B cell (primary cell): ENCODE measurements around the gene YARS2. TPM values are rescaled to one million over a fixed set of nuclear protein-coding genes. Genes with fewer than 3 reads are reported as not detected.

Experiments
- ATAC-seq: fragments of 200-7000 bp; cut with Tn5 transposase; one replicate; pipeline ENCODE4 v1.10.0; 2021; ENCODE audit warnings: low read depth, mild to moderate bottlenecking, moderate number of reproducible peaks, moderate library complexity
- CTCF ChIA-PET: fragments of 350-600 bp; sonication (Branson Sonifier 250); formaldehyde crosslinking; loops from one replicate; lab custom pipeline; 2021; ENCODE audit warnings: antibody characterized with exemption, inconsistent platforms; lab: Charles Lee
- POLR2A ChIA-PET: fragments of 350-600 bp; sonication (Branson Sonifier 250); formaldehyde crosslinking; loops from one replicate; lab custom pipeline; 2021; ENCODE audit warnings: antibody characterized with exemption; lab: Charles Lee
- DNase-seq: peaks from one replicate; pipeline ENCODE4 v3.0.0; 2013
- H2AFZ ChIP-seq: 2 replicates; pipeline ENCODE4 v1.6.1; 2012; ENCODE audit warnings: mild to moderate bottlenecking, low read depth, low read length; ENCODE audit not compliant: insufficient read depth, poor library complexity, severe bottlenecking
- H3K27ac ChIP-seq, 2 donors: 1 replicate in 1 of 2; 2 replicates in 1 of 2; pipeline ENCODE4 v1.5.1; 2012 to 2013; ENCODE audit warnings: low read length in 2 of 2, mild to moderate bottlenecking in 2 of 2, moderate library complexity in 1 of 2
- H3K27me3 ChIP-seq, 4 experiments: fragments of 200-600 bp in 1 of 4; sonication (generic) in 1 of 4; replicated peaks in 1 of 4; 1 replicate in 2 of 4; 2 replicates in 2 of 4; pipeline versions ENCODE4 v1.6.1 to v1.7.0; 2013 to 2016; ENCODE audit warnings: low read length in 3 of 4, mild to moderate bottlenecking in 2 of 4, mixed read lengths in 1 of 4, moderate library complexity in 1 of 4; ENCODE audit not compliant: insufficient read depth in 4 of 4, control insufficient read depth in 3 of 4; ENCODE audit errors: control extremely low read depth in 1 of 4
- H3K36me3 ChIP-seq, 2 experiments: replicated peaks in 1 of 2; 1 replicate in 1 of 2; 2 replicates in 1 of 2; pipeline versions ENCODE4 v1.6.1 to v1.7.1; 2013; ENCODE audit warnings: low read length in 1 of 2; ENCODE audit not compliant: insufficient read depth in 2 of 2, control insufficient read depth in 1 of 2; ENCODE audit errors: control extremely low read depth in 1 of 2, extremely low read depth in 1 of 2
- H3K4me1 ChIP-seq, 2 donors: fragments of 200-600 bp in 1 of 2; sonication (generic) in 1 of 2; 1 replicate in 1 of 2; 2 replicates in 1 of 2; pipeline versions ENCODE4 v1.5.1 to v1.6.1; 2013 to 2017; ENCODE audit warnings: low read length in 2 of 2; ENCODE audit not compliant: control insufficient read depth in 2 of 2, insufficient read depth in 2 of 2
- H3K4me2 ChIP-seq: replicated peaks from 2 replicates; pipeline ENCODE3; 2012; ENCODE audit warnings: mild to moderate bottlenecking, low read depth, low read length; ENCODE audit not compliant: poor library complexity, severe bottlenecking
- H3K4me3 ChIP-seq, 5 experiments: fragments of 200-600 bp in 1 of 5; sonication (generic) in 1 of 5; 1 replicate in 3 of 5; 2 replicates in 2 of 5; pipeline versions ENCODE4 v1.5.1 to v1.7.0; 2011 to 2016; ENCODE audit warnings: low read length in 4 of 5, mild to moderate bottlenecking in 4 of 5, low read depth in 2 of 5, control low read depth in 1 of 5, moderate library complexity in 1 of 5; ENCODE audit not compliant: insufficient read depth in 1 of 5; ENCODE audit errors: control extremely low read depth in 1 of 5, extremely low read depth in 1 of 5
- H3K79me2 ChIP-seq: fragments of 200-600 bp; sonication (generic); one replicate; pipeline ENCODE4 v1.6.0; 2016; ENCODE audit warnings: low read length; ENCODE audit not compliant: control insufficient read depth, insufficient read depth
- H3K9ac ChIP-seq: fragments of 200-600 bp; sonication (generic); 2 replicates; pipeline ENCODE4 v1.6.1; 2017; ENCODE audit warnings: mild to moderate bottlenecking, low read length, moderate library complexity
- H3K9me3 ChIP-seq, 3 donors: one replicate each; pipeline versions ENCODE4 v1.6.1 to v1.7.1; 2013; ENCODE audit warnings: low read length in 2 of 3; ENCODE audit not compliant: control insufficient read depth in 2 of 3, insufficient read depth in 1 of 3; ENCODE audit errors: control extremely low read depth in 1 of 3
- H4K20me1 ChIP-seq: 2 replicates; pipeline ENCODE4 v1.6.0; 2012; ENCODE audit warnings: mild to moderate bottlenecking, low read length; ENCODE audit not compliant: insufficient read depth, control insufficient read depth, poor library complexity, severe bottlenecking
- H3K27ac Mint-ChIP-seq: one replicate; pipeline ENCODE4 v1.8.0; 2021; ENCODE audit warnings: mixed read lengths
- H3K27me3 Mint-ChIP-seq: one replicate; pipeline ENCODE4 v1.8.0; 2021; ENCODE audit warnings: mixed read lengths
- H3K4me1 Mint-ChIP-seq: one replicate; pipeline ENCODE4 v1.8.0; 2021; ENCODE audit warnings: mixed read lengths
- H3K4me3 Mint-ChIP-seq: one replicate; pipeline ENCODE4 v1.8.0; 2021; ENCODE audit warnings: mixed read lengths
- H3K9me3 Mint-ChIP-seq: one replicate; pipeline ENCODE4 v1.8.0; 2022; ENCODE audit warnings: mixed read lengths; ENCODE audit not compliant: insufficient read depth
- EZH2 ChIP-seq: IDR thresholded peaks from 2 replicates; pipeline ENCODE4 v1.6.1; 2012; ENCODE audit warnings: borderline replicate concordance, low read depth, mild to moderate bottlenecking, moderate library complexity, low read length; ENCODE audit not compliant: insufficient read depth, poor library complexity, severe bottlenecking
- whole genome bisulfite sequencing: methylation state at CpG from one replicate; pipeline ENCODE4 v1.1.5; 2013; ENCODE audit warnings: missing lambda C conversion rate; ENCODE audit not compliant: insufficient coverage; 5-methylcytosine and 5-hydroxymethylcytosine counted together
- intact Hi-C: fragments of 100-400 bp; cut with micrococcal nuclease; formaldehyde crosslinking; loops from one replicate; pipeline ENCODE4 v1.10.0; 2022
- polyA plus RNA-seq: library from polyadenylated mRNA; depleted of rRNA; stranded (reverse); fragments of >200 nt; gene quantifications from 2 replicates; pipeline ENCODE4 v1.2.3, GENCODE V29; 2012
- total RNA-seq, 2 donors: library from RNA; stranded (reverse); fragments of 120-200 nt in 1 of 2; gene quantifications; 1 replicate in 1 of 2; 2 replicates in 1 of 2; pipeline versions ENCODE4 v1.2.3 to v1.2.4, GENCODE V29; 2013 to 2022
- TF ChIP-seq, protein P1 (sequence below): fragments of 200-600 bp; IDR thresholded peaks from one replicate; pipeline ENCODE4 v1.8.0; 2022; ENCODE audit warnings: antibody characterized with exemption, mild to moderate bottlenecking

Gene YARS2
- total and polyA plus RNA-seq, 2 donors (not counting 1 experiment from before 2014, with no cell fraction given) = 14.6 to 18.8 TPM

DNA sequence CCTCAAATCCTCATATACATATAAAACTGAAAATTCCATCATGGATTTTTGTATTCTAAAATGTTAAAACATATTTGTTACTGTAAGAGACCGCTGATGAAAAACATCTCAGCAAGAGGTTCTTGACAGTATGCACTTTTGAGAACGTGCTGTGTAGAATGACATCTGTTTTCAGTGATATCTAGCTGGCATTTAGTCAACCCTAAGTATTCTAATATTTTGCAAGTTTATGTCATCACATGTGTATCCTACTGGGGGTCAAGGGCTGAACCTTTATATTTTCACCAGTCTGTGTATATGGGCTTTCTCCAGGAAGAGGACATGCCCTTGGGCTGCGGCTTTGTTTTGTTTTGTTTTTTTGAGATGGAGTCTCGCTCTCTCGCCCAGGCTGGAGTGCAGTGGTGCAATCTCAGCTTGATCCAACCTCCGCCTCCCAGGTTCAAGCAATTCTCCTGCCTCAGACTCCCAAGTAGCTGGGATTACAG is 22.0 kb upstream of the YARS2 start:
- H3K4me3 ChIP-seq = no peak overlapping the region
- no peaks in the 10 kb centered on the region for H3K9me3 ChIP-seq
- no peaks in the 10 kb centered on the region for H4K20me1 ChIP-seq
- H3K9ac ChIP-seq = no peak overlapping the region
- Mint-ChIP-seq H3K9me3 (no peaks in the 10 kb centered on the region), H3K27me3 (peaks cover 33% of the 10 kb centered on the region), H3K4me3 (no peak overlapping the region), H3K27ac (no peak overlapping the region), H3K4me1 (no peaks in the 10 kb centered on the region)
- 100% methylated on average over 3 of the region's 6 CpGs for WGBS
- H3K27me3 ChIP-seq = peaks cover 0 to 7% (median 0%) of the 10 kb centered on the region in 4 experiments
- H3K4me2 ChIP-seq = no peak overlapping the region
- no peak overlapping the region for H2AFZ ChIP-seq
- no peak for TF ChIP-seq EZH2
- TF ChIP-seq, protein P1, sequence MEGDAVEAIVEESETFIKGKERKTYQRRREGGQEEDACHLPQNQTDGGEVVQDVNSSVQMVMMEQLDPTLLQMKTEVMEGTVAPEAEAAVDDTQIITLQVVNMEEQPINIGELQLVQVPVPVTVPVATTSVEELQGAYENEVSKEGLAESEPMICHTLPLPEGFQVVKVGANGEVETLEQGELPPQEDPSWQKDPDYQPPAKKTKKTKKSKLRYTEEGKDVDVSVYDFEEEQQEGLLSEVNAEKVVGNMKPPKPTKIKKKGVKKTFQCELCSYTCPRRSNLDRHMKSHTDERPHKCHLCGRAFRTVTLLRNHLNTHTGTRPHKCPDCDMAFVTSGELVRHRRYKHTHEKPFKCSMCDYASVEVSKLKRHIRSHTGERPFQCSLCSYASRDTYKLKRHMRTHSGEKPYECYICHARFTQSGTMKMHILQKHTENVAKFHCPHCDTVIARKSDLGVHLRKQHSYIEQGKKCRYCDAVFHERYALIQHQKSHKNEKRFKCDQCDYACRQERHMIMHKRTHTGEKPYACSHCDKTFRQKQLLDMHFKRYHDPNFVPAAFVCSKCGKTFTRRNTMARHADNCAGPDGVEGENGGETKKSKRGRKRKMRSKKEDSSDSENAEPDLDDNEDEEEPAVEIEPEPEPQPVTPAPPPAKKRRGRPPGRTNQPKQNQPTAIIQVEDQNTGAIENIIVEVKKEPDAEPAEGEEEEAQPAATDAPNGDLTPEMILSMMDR = no peak
- ATAC-seq (no peak), DNase-seq (no peak)
- ChIA-PET CTCF (no interaction called here), POLR2A (no interaction called here)
- no peak overlapping the region for H3K27ac ChIP-seq
- intact Hi-C loops = no loop called here
- H3K79me2 ChIP-seq = no peaks in the 10 kb centered on the region
- H3K4me1 ChIP-seq = no peaks in the 10 kb centered on the region
- H3K36me3 ChIP-seq = no peaks in the 10 kb centered on the region

- H3K4me1 Mint-ChIP-seq = no peaks in the 10 kb centered on the region
- peaks cover 0 to 7% (median 0%) of the 10 kb centered on the region in 4 experiments for H3K27me3 ChIP-seq
- no peak overlapping the region for H3K4me3 Mint-ChIP-seq
- H3K4me1 ChIP-seq = no peaks in the 10 kb centered on the region
- no peaks in the 10 kb centered on the region for H3K9me3 ChIP-seq
- H3K9ac ChIP-seq = no peak overlapping the region
- no peak overlapping the region for H3K27ac Mint-ChIP-seq
- POLR2A ChIA-PET = no interaction called here
- H3K4me2 ChIP-seq = no peak overlapping the region
- no peak for TF ChIP-seq EZH2
- TF ChIP-seq, protein P1 = no peak
- H3K27me3 Mint-ChIP-seq = peaks cover 39% of the 10 kb centered on the region
- 100% methylated on average over 1 of the region's 5 CpGs for WGBS
- H3K4me3 ChIP-seq = no peak overlapping the region
- intact Hi-C loops = no loop called here
- DNase-seq (no peak), ATAC-seq (no peak)
- H2AFZ ChIP-seq = no peak overlapping the region
- no peaks in the 10 kb centered on the region for H4K20me1 ChIP-seq
- H3K27ac ChIP-seq = no peak overlapping the region
- H3K36me3 ChIP-seq = no peaks in the 10 kb centered on the region
- CTCF ChIA-PET = no interaction called here
- H3K79me2 ChIP-seq = no peaks in the 10 kb centered on the region
- no peaks in the 10 kb centered on the region for H3K9me3 Mint-ChIP-seq
Observed at GRCh38 chr12:32777159-32777558, 21.5 kb upstream of the YARS2 start.
